Renal pelvis (tissue), 12 donors: ENCODE results near the gene CHERP. TPM values are rescaled to one million over a fixed set of nuclear protein-coding genes. Genes with fewer than 3 reads are reported as not detected.
A peak's percentile ranks its signal among the peaks of the same experiment; 100 is the strongest.

Experiments
- DNase-seq: peaks from one replicate; pipeline ENCODE4 v3.0.0-alpha.2; 2013
- long read RNA-seq, 16 experiments: transcript quantifications; one replicate each; lab custom pipeline, GENCODE V29; 2026
- polyA plus RNA-seq, 3 donors: library from polyadenylated mRNA; unstranded; fragments of 120-200 nt; gene quantifications; one replicate each; pipeline ENCODE4 v1.2.1, GENCODE V29; 2013; ENCODE audit not compliant: insufficient read length in 3 of 3

Gene CHERP
- polyA plus RNA-seq = 10 to 100 TPM; 52.0 to 57.0 (median 52.7) TPM
- long read RNA-seq, donor 1, full-length matches to known transcripts = 3 of 14 reads
- long read RNA-seq, donor 1, partial matches to known transcripts = 11 of 14 reads
- long read RNA-seq, donor 1, other reads (novel, unspliced or antisense) = 0 of 14 reads
- long read RNA-seq, donor 2, full-length matches to known transcripts = 3 of 9 reads
- long read RNA-seq, donor 2, partial matches to known transcripts = 6 of 9 reads
- long read RNA-seq, donor 2, other reads (novel, unspliced or antisense) = 0 of 9 reads
- long read RNA-seq, donor 3, full-length matches to known transcripts = 2 of 10 reads
- long read RNA-seq, donor 3, partial matches to known transcripts = 8 of 10 reads
- long read RNA-seq, donor 3, other reads (novel, unspliced or antisense) = 0 of 10 reads
- long read RNA-seq, donor 4, full-length matches to known transcripts = 6 of 16 reads
- long read RNA-seq, donor 4, partial matches to known transcripts = 10 of 16 reads
- long read RNA-seq, donor 4, other reads (novel, unspliced or antisense) = 0 of 16 reads
- long read RNA-seq, donor 5, partial matches to known transcripts = 8 of 8 reads
- long read RNA-seq, donor 5, other reads (novel, unspliced or antisense) = 0 of 8 reads
- long read RNA-seq, donor 6, full-length matches to known transcripts = 4 of 17 reads
- long read RNA-seq, donor 6, partial matches to known transcripts = 13 of 17 reads
- long read RNA-seq, donor 6, other reads (novel, unspliced or antisense) = 0 of 17 reads
- long read RNA-seq, donor 7, partial matches to known transcripts = 37 of 38 reads
- long read RNA-seq, donor 7, other reads (novel, unspliced or antisense) = 0 of 38 reads
- long read RNA-seq, donor 8, partial matches to known transcripts = 7 of 9 reads
- long read RNA-seq, donor 8, other reads (novel, unspliced or antisense) = 0 of 9 reads
- long read RNA-seq, donor 9, partial matches to known transcripts = 15 of 16 reads
- long read RNA-seq, donor 9, other reads (novel, unspliced or antisense) = 0 of 16 reads
- long read RNA-seq, donor 10, full-length matches to known transcripts = 3 of 20 reads
- long read RNA-seq, donor 10, partial matches to known transcripts = 17 of 20 reads
- long read RNA-seq, donor 10, other reads (novel, unspliced or antisense) = 0 of 20 reads
- long read RNA-seq, donor 11, partial matches to known transcripts = 20 of 21 reads
- long read RNA-seq, donor 11, other reads (novel, unspliced or antisense) = 0 of 21 reads
- long read RNA-seq, donor 12, full-length matches to known transcripts = 5 of 10 reads
- long read RNA-seq, donor 12, partial matches to known transcripts = 5 of 10 reads
- long read RNA-seq, donor 12, other reads (novel, unspliced or antisense) = 0 of 10 reads
- long read RNA-seq, donor 13, partial matches to known transcripts = 0 of 2 reads
- long read RNA-seq, donor 13, other reads (novel, unspliced or antisense) = 0 of 2 reads
- long read RNA-seq, donor 14 = 0 reads
- long read RNA-seq, donor 15 = 0 reads
- long read RNA-seq, donor 16, full-length matches to known transcripts = 3 of 16 reads
- long read RNA-seq, donor 16, partial matches to known transcripts = 13 of 16 reads
- long read RNA-seq, donor 16, other reads (novel, unspliced or antisense) = 0 of 16 reads

DNA sequence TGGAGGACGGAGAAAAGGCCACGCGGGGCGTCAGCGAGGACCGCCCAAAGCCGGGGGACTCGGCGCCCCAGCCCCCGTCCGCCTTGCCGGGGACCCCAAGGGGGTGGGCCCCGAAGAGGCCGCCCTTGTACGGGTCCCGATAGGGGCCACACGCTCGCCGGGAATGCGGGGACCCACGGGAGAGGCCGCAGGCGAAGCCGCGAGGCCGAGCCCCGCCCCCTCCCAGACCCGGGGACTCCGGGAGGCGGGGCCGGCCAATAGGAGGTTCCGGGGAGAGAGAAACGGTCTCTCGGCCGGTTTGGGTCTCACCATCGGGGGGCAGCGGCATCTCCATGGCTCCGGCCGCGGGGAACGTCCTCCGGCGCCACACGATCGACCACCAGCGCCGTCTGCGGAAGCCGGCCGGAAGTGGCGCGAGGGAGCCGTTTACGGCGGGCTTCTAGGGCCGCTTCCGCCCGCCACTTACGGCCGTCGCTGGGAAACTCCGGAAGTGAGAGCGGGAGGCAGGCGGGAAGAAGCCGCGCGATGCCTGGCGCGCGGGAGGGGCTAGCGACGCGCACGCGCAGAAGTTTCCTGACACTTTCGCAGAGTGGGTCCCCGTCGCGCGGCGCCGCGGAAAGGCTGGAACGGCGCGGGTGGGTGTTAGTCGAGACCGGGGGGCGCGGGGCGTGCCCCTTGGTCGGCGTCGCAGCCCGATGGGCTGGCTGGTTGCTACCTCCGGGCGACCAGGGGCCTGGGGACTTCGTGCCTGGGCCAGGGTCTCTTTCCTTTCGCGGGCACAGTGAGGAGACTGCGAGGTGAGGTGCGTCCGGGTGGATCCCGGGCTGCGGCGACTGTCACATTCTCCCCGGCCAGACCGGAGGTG lies at the start of gene CHERP:
CHERP (minus strand) TSS at position 393 of the 865 bp plus-strand sequence; CDS start at position 334, 59 bp downstream.
- peak; percentile 95 for DNase-seq

- no peak for DNase-seq
Measured at GRCh38 chr19:16590876-16591802, 48.9 kb upstream of the CHERP start.

GRCh38 chr19:16589917-16590316 lies 47.7 kb upstream of the CHERP start:
- no peak for DNase-seq

DNA sequence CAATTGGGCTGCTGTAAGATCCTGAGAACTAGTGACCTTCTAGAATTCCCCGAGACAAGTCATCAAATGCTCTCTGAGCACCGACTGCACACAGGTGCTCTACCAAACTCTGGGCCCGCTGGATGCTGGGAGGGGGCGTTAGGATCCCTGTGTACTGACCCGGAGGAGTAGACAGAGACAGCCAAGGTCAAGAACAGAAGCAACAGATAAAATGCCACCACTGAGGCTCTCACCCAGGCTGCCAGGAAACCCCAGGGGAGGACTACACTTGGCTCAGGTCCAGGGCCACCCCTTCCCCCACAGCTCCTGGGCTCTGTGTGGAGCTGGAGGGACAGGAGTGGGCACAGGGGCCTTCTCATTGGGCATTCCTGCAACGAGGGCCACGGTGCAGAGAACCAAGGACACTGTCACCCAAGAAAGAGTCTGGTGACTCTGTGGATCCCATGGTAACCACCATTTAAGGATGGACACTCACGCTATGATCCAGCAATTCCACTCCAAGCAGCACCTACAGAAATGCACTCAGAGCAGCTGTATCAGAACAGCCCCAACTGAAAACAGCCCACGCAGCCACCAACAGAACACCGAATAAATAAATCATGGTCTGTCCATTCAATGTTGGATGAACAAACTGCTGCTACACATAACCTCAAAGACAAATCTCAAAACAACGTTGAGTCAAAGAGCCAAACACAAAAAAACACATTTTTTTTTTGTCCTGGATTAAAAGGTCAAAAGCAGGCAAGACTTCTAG lies 46.8 kb upstream of the CHERP start:
- no peak for DNase-seq

DNA sequence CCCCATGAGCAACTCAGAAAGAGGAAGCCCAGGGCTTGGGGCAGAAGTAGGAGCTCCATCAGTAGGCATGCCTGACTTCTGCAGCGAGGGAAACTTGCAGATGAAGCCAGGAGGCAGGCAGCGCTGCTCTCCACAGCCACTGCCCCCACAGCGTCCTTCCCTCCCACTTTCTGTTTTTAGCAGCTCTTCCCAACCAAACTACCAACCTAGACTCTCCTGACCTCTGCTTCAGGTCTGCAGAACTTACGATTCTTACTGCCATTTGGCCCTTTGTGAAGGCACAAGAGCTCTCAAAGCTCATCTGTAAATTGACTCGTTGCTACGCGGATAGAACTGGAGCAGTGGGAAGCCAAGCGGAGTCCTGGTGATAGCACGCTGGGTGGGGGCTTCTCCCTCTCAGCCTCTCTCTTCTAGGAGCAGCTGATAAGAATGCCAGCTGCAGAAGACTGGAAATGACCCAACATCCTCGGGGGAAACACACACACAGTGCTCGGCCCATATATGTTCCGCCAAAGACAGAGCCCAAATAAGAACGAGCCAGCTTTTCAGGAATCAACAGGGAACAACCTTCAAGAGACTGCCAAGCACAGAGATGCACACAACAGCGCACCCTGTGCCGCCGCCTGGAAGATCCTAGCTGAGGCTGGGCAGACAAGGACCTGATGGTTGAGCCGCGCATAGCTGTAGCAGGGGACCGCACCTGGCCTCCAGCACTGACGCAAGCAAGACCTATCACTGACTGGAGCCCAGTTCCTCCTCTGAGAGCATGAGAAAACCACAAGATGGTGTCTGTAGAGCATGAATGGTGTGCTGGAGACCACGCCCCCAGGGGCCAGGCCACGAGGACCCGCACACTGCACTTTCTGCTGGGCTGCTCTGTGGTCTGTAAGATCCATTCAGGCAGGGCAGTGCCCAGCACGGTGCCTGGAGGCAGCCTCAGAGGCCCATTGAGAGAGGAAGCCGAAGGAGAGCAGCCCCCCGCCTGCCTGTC lies 45.9 kb upstream of the CHERP start:
- DNase-seq = no peak

DNA sequence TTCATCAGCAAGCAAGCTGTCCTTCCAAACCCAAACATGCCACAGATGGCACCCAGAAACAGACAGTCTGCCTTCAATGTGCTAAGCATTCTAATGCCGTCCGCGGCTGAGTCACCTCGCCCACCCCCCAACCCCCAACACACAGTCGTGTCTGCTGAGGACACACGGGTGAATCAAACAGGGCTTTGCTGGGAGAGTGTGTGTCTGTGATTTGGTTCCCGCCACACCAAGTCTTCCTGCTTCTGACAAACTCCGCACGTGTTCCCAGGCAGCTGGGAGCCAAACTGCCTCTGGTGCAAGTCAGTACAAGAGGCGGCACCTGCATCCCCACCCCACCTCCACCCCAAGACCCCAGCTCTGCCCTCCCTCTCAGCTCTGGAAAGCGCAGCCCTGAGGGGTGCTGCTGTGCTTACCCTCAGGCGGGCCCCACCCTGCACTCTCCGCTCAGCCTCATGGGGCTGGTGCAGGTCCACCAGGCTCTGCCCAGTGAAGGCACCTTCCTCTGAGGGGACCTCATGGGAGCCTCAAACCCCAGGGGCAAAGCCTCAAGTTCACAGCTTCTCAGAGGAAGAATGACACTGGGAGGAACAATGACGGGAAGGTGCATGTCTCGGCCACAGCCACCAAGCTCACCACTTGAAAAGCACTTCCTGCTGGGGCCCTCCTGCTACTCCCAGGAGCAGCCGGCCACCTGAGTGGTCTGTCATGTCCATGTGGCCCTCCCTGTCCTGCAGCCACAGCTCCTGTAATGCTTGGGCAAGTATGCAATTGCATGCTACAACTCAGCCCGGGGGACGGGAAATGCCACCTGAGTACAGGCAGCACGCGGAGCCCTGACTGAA lies 45.0 kb upstream of the CHERP start:
- no peak for DNase-seq

GRCh38 chr19:16586477-16586871 lies 44.2 kb upstream of the CHERP start:
- DNase-seq = no peak

GRCh38 chr19:16585808-16586476 lies 43.7 kb upstream of the CHERP start:
- DNase-seq = no peak

GRCh38 chr19:16585094-16585801 lies 43.0 kb upstream of the CHERP start:
- no peak for DNase-seq

DNA sequence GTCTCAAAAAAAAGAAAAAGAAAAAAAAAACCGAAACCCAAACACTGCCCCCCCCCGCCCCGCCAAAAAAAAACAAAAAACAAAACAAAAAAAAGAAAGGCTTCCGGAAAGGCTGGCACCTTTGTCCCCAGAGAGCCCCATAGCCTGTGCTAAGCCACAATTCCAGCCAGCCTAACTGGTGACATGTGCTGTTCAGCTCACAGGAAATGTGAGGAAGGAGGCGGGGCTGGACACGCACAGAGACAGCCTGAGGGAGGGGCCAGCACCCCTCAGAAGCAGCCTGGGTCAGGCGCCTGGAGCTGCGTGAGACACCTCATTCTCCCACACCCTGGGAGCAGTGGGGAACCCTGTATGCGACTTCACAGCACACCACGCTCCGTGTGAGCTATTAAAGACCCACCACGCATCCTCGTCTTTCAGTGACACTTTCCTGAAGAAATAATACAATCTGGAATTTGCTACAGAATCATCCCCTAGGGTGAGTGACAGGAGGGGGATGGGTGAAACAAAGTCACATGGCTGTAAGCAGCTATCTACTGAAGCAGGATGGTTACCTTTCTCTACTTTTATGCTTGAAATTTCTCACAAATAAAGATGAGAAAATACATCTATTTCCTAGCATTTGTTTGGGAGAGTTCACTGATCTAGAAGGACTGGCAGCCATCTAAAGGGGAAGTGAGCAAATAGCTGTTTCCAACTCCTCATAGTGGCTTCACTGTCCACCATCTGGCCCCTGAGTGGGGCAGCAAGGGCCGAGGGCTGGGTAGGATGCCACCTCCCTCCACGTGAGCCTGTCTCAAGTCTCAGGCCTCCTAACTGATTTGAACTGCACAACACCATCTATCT lies 42.2 kb upstream of the CHERP start:
- DNase-seq = peak; percentile 58

GRCh38 chr19:16582486-16583261 lies 40.4 kb upstream of the CHERP start:
- no peak for DNase-seq

GRCh38 chr19:16581971-16582343 lies 39.7 kb upstream of the CHERP start:
- DNase-seq = no peak
